Hepatocyte (in vitro differentiated cells): ENCODE data around the gene MRPL33. TPM values are rescaled to one million over a fixed set of nuclear protein-coding genes. Genes with fewer than 3 reads are reported as not detected.

Experiments used
- DNase-seq: peaks from one replicate; pipeline ENCODE4 v3.0.0-alpha.2; 2016; ENCODE audit warnings: low spot score
- H2AFZ ChIP-seq: fragments of 200-600 bp; sonication (generic); 2 replicates; pipeline ENCODE4 v1.6.0; 2016; ENCODE audit warnings: antibody characterized with exemption, mild to moderate bottlenecking
- H3K27ac ChIP-seq: fragments of 200-600 bp; sonication (generic); 2 replicates; pipeline ENCODE4 v1.5.1; 2016; ENCODE audit warnings: mild to moderate bottlenecking
- H3K27me3 ChIP-seq: fragments of 200-600 bp; sonication (generic); 2 replicates; pipeline ENCODE4 v1.6.1; 2016
- H3K36me3 ChIP-seq: fragments of 200-600 bp; sonication (generic); replicated peaks from 2 replicates; pipeline ENCODE4 v1.5.1; 2016; ENCODE audit warnings: low read depth; ENCODE audit not compliant: insufficient read depth
- H3K4me1 ChIP-seq: fragments of 200-600 bp; sonication (generic); 2 replicates; pipeline ENCODE4 v1.5.1; 2016; ENCODE audit warnings: mild to moderate bottlenecking, moderate library complexity; ENCODE audit not compliant: insufficient read depth
- H3K4me2 ChIP-seq: fragments of 200-600 bp; sonication (generic); 2 replicates; pipeline ENCODE4 v1.6.0; 2016
- H3K4me3 ChIP-seq: fragments of 200-600 bp; sonication (generic); 2 replicates; pipeline ENCODE4 v1.5.1; 2016; ENCODE audit warnings: mild to moderate bottlenecking
- H3K79me2 ChIP-seq: fragments of 200-600 bp; sonication (generic); 2 replicates; pipeline ENCODE4 v1.6.0; 2017; ENCODE audit warnings: mild to moderate bottlenecking
- H3K9me2 ChIP-seq: fragments of 200-600 bp; sonication (generic); replicated peaks from 2 replicates; pipeline ENCODE4 v1.6.0; 2017; ENCODE audit warnings: mild to moderate bottlenecking; ENCODE audit not compliant: insufficient read depth
- H3K9me3 ChIP-seq: fragments of 200-600 bp; sonication (generic); 2 replicates; pipeline ENCODE4 v1.5.1; 2016; ENCODE audit warnings: low read depth, mild to moderate bottlenecking
- H4K20me1 ChIP-seq: fragments of 200-600 bp; sonication (generic); 2 replicates; pipeline ENCODE4 v1.6.0; 2016; ENCODE audit warnings: mild to moderate bottlenecking; ENCODE audit not compliant: insufficient read depth, poor library complexity, severe bottlenecking
- CTCF ChIP-seq: fragments of 200-600 bp; sonication (generic); IDR thresholded peaks from 2 replicates; pipeline ENCODE4 v1.5.1; 2016; ENCODE audit warnings: antibody characterized with exemption, mild to moderate bottlenecking; ENCODE audit not compliant: poor library complexity
- EZH2 ChIP-seq: fragments of 200-600 bp; sonication (generic); IDR thresholded peaks from 2 replicates; pipeline ENCODE4 v1.6.1; 2016; ENCODE audit warnings: antibody characterized with exemption, mild to moderate bottlenecking, borderline replicate concordance
- EZH2phosphoT487 ChIP-seq: fragments of 200-600 bp; sonication (generic); IDR thresholded peaks from one replicate; pipeline ENCODE4 v1.6.1; 2018; ENCODE audit warnings: antibody characterized with exemption, mild to moderate bottlenecking, low read depth, moderate library complexity; ENCODE audit not compliant: unreplicated experiment, severe bottlenecking
- WGBS: methylation state at CpG from one replicate; pipeline ENCODE4 v1.1.6; 2016; ENCODE audit warnings: low lambda C conversion rate; ENCODE audit errors: missing lambda C conversion rate; 5-methylcytosine and 5-hydroxymethylcytosine counted together
- polyA plus RNA-seq: library from polyadenylated mRNA; unstranded; fragments of >200 nt; fragmentation: Nextera tagmentation; extraction: Ambion mirVana; gene quantifications from 2 replicates; pipeline ENCODE4 v1.2.1, GENCODE V29; 2016
- total RNA-seq: library from RNA; depleted of rRNA; stranded (reverse); fragments of >200 nt; gene quantifications from 2 replicates; pipeline ENCODE4 v1.2.3, GENCODE V29; 2014

Gene MRPL33
- total and polyA plus RNA-seq, 2 experiments from 2014 or later, result 148 to 311 TPM

- H3K36me3 ChIP-seq, result no peaks in the 10 kb centered on the region
- H3K4me2 ChIP-seq, result no peak overlapping the region
- WGBS, result 75% methylated on average over 1 of the region's 1 CpG
- no peak overlapping the region for H3K4me3 ChIP-seq
- no peaks in the 10 kb centered on the region for H3K27me3 ChIP-seq
- no peaks in the 10 kb centered on the region for H3K9me3 ChIP-seq
- H4K20me1 ChIP-seq, result no peaks in the 10 kb centered on the region
- H3K9me2 ChIP-seq, result no peaks in the 10 kb centered on the region
- no peak for DNase-seq
- H3K79me2 ChIP-seq, result no peaks in the 10 kb centered on the region
- TF ChIP-seq EZH2phosphoT487 (no peak), EZH2 (no peak), CTCF (no peak)
- no peaks in the 10 kb centered on the region for H3K4me1 ChIP-seq
- H2AFZ ChIP-seq, result no peak overlapping the region
- H3K27ac ChIP-seq, result peak overlapping the region; percentile 32
Measured at GRCh38 chr2:27790796-27791195, 19.3 kb downstream of the MRPL33 start.

GRCh38 chr2:27792759-27793158, 21.2 kb downstream of the MRPL33 start:
- no peaks in the 10 kb centered on the region for H3K4me1 ChIP-seq
- no peak overlapping the region for H3K4me3 ChIP-seq
- H3K4me2 ChIP-seq, result no peak overlapping the region
- DNase-seq, result no peak
- no peaks in the 10 kb centered on the region for H3K36me3 ChIP-seq
- H3K27me3 ChIP-seq, result no peaks in the 10 kb centered on the region
- H2AFZ ChIP-seq, result no peak overlapping the region
- no peak overlapping the region for H3K27ac ChIP-seq
- no peaks in the 10 kb centered on the region for H4K20me1 ChIP-seq
- TF ChIP-seq EZH2 (no peak), EZH2phosphoT487 (no peak), CTCF (no peak)
- H3K79me2 ChIP-seq, result no peaks in the 10 kb centered on the region
- no peaks in the 10 kb centered on the region for H3K9me2 ChIP-seq
- H3K9me3 ChIP-seq, result no peaks in the 10 kb centered on the region

GRCh38 chr2:27795093-27795834, 23.7 kb downstream of the MRPL33 start:
- H3K9me2 ChIP-seq, result no peaks in the 10 kb centered on the region
- H3K4me2 ChIP-seq, result no peak overlapping the region
- no peaks in the 10 kb centered on the region for H3K27me3 ChIP-seq
- WGBS, result 80% methylated on average over 8 of the region's 8 CpGs
- DNase-seq, result no peak
- H3K36me3 ChIP-seq, result no peaks in the 10 kb centered on the region
- no peaks in the 10 kb centered on the region for H3K9me3 ChIP-seq
- H3K4me1 ChIP-seq, result peaks cover 8% of the 10 kb centered on the region
- no peaks in the 10 kb centered on the region for H3K79me2 ChIP-seq
- TF ChIP-seq EZH2 (no peak), EZH2phosphoT487 (no peak), CTCF (no peak)
- H3K4me3 ChIP-seq, result no peak overlapping the region
- H3K27ac ChIP-seq, result no peak overlapping the region
- no peak overlapping the region for H2AFZ ChIP-seq
- H4K20me1 ChIP-seq, result no peaks in the 10 kb centered on the region

GRCh38 chr2:27795868-27796277, 24.4 kb downstream of the MRPL33 start:
- H3K27me3 ChIP-seq, result no peaks in the 10 kb centered on the region
- DNase-seq, result no peak
- H3K9me2 ChIP-seq, result no peaks in the 10 kb centered on the region
- no peaks in the 10 kb centered on the region for H3K36me3 ChIP-seq
- H3K4me3 ChIP-seq, result no peak overlapping the region
- WGBS, result 94% methylated on average over 4 of the region's 4 CpGs
- H3K27ac ChIP-seq, result no peak overlapping the region
- peaks cover 8% of the 10 kb centered on the region for H3K4me1 ChIP-seq
- H4K20me1 ChIP-seq, result no peaks in the 10 kb centered on the region
- H3K4me2 ChIP-seq, result no peak overlapping the region
- H3K9me3 ChIP-seq, result no peaks in the 10 kb centered on the region
- H2AFZ ChIP-seq, result no peak overlapping the region
- no peak for TF ChIP-seq EZH2
- no peak for TF ChIP-seq CTCF
- no peak for TF ChIP-seq EZH2phosphoT487
- no peaks in the 10 kb centered on the region for H3K79me2 ChIP-seq
